Keratinocyte (primary cell): ENCODE measurements around the gene PACRGL.

ENCODE experiments used
- EZH2 ChIP-seq: IDR thresholded peaks from one replicate; pipeline ENCODE4 v1.6.1; 2012; ENCODE audit warnings: inconsistent platforms, mild to moderate bottlenecking, low read length, moderate library complexity
- TF ChIP-seq, protein P1 (sequence below), 3 experiments: IDR thresholded peaks in 1 of 3; conservative IDR thresholded peaks in 1 of 3; optimal IDR thresholded peaks in 1 of 3; 2 replicates in 2 of 3; 3 replicates in 1 of 3; pipeline versions ENCODE3 to v1.5.1; 2011; ENCODE audit warnings: low read length in 3 of 3, mild to moderate bottlenecking in 3 of 3, moderate library complexity in 2 of 3, control low read depth in 1 of 3, inconsistent platforms in 1 of 3; ENCODE audit not compliant: insufficient read depth in 2 of 3; ENCODE audit errors: extremely low read depth in 1 of 3

DNA sequence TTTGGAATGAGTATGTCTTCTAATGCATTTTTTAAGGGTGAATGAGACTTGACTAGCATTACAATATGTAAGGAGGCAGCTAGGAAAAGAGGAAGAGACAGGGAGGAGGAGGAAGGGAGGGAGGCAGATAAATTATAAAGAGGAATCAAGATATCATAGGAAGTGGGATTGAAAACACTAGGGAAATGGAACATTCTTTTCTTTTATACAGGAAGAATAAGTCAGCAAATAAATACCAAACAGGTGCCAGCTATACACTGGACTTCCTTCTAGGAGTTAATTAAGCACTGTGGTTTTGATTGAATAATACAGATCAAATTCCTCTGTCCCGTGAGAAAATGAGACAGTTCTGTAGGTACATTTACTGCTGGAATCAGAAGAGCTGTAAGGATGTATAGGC is 78.6 kb downstream of the PACRGL start:
- TF ChIP-seq, protein P1, sequence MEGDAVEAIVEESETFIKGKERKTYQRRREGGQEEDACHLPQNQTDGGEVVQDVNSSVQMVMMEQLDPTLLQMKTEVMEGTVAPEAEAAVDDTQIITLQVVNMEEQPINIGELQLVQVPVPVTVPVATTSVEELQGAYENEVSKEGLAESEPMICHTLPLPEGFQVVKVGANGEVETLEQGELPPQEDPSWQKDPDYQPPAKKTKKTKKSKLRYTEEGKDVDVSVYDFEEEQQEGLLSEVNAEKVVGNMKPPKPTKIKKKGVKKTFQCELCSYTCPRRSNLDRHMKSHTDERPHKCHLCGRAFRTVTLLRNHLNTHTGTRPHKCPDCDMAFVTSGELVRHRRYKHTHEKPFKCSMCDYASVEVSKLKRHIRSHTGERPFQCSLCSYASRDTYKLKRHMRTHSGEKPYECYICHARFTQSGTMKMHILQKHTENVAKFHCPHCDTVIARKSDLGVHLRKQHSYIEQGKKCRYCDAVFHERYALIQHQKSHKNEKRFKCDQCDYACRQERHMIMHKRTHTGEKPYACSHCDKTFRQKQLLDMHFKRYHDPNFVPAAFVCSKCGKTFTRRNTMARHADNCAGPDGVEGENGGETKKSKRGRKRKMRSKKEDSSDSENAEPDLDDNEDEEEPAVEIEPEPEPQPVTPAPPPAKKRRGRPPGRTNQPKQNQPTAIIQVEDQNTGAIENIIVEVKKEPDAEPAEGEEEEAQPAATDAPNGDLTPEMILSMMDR (optimal IDR thresholded peaks at IDR 0.05 in 1 of 3, IDR thresholded peaks at IDR 0.05 in 1 of 3, conservative IDR thresholded peaks at IDR 0.05 in 1 of 3; ENCODE audit: extremely low read depth in 1 of 3, insufficient read depth in 2 of 3, low read length in 3 of 3): no peak
- no peak for TF ChIP-seq EZH2
